Measurements from ENCODE around the gene LRMDA. TPM values are rescaled to one million over a fixed set of nuclear protein-coding genes. Genes with fewer than 3 reads are reported as not detected.
"Not testable (repeated sequence)": the region's sequence is repeated elsewhere in the genome, so short reads cannot be mapped to it uniquely, and the experiment has no call there.

The LRMDA gene
- total RNA-seq, 2 donors from 2014 or later: not detected

DNA sequence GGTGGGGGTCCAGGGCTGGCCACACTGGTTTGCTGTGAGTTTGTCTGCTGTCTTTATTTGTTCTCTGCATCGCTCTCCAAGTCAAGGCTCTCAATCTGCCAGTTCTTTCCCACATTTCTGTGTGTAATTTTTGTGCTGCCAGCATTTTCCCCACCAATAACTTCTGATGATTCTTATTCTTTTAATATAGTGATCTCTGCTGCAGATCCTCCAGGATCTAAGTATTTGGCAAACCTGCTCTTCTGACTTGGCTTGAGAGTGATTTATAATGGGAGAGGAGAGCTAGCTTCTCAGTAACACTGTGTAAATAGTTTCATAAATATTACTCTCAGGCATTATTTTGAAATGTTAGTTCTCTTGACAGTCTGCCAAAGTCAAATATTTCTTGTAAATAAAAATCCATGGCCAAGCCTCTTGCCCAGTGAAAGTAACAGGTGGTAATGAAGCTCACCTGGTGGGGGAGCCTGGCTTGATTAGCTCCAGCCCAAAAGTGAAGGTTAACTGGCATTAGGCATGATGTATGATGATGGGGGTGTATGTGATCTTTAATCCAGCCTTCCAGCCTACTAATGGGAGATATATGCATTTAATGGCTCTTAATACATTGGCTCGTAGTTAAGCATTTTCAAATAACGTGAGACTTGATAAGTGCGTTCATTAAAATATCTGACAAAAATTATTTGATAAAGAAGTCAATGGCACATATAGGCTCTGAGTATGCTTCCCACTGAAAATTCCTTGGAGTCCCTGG is 1150.3 kb downstream of the LRMDA start:
- no peak overlapping the region for H3K27ac Mint-ChIP-seq
- H3K36me3 Mint-ChIP-seq: no peaks in the 10 kb centered on the region
- ATAC-seq: no peak
- DNase-seq (ENCODE audit: low spot score in 2 of 2): no peak
- peaks cover 0 to 18% of the 10 kb centered on the region in 2 donors for H3K9me3 Mint-ChIP-seq

DNA sequence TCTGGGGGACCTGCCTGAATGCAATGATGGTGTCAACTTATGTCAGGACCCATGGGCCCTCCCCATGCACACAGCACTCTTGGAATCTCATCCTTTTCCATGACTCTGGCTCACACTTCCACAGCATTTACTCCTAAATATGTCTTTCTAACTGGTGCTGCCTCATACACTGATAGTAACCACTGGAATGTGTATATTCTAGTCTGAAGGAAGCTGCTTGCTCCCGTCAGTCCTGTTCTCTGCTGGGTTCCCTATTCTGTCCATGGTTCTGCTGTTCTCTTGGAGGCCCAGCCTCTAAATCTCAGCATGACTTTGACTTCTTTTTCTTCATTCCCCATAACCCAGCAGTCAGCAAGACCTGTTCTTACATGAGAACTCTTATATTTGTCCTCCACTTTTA is 1151.1 kb downstream of the LRMDA start:
- H3K36me3 Mint-ChIP-seq: no peaks in the 10 kb centered on the region
- no peak overlapping the region for H3K27ac Mint-ChIP-seq
- ATAC-seq (no peak), DNase-seq (ENCODE audit: low spot score in 2 of 2) (no peak)
- peaks cover 0 to 18% of the 10 kb centered on the region in 2 donors for H3K9me3 Mint-ChIP-seq

DNA sequence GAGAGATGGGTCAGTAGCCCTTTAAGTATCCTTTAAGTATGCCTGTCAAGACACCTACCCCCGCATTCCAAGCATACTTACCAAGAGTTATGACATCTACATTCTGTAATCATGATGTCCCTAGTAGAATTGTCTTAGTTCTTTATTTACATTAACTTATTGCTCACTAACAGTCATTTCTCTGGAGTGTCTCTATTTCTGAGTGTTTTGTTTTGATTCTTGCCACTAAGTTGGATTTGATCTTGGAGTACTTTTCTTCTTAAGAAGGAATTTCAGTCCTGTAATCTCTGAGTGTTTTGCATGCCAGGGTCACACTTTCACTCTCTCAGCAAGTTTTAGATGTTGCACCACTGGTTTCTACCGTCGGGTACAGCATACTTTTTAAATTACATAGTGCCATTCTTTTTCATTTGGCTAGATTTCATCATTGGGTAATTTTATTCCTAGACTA is 1152.3 kb downstream of the LRMDA start:
- H3K27ac Mint-ChIP-seq: no peak overlapping the region
- DNase-seq (ENCODE audit: low spot score in 2 of 2) (no peak), ATAC-seq (no peak)
- no peaks in the 10 kb centered on the region for H3K36me3 Mint-ChIP-seq
- peaks cover 0 to 17% of the 10 kb centered on the region in 2 donors for H3K9me3 Mint-ChIP-seq

DNA sequence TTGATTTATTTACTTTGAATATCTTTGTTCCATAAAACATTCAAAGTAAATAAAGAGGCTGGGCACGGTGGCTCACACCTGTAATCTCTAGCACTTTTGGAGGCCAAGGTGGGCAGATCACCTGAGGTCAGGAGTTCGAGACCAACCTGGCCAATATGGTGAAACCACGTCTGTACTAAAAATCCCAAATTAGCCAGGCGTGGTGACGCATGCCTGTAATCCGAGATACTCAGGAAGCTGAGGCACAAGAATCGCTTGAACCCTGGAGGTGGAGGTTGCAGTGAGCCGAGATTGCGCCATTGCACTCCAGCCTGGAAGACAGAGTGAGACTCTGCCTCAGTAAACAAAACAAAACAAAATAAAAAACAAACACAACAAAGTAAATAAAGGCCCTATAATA is 1153.0 kb downstream of the LRMDA start:
- not testable (repeated sequence) for H3K27ac Mint-ChIP-seq; H3K36me3 Mint-ChIP-seq; DNase-seq (ENCODE audit: low spot score in 2 of 2); ATAC-seq
- peaks cover 0 to 12% of the 10 kb centered on the region in 2 donors for H3K9me3 Mint-ChIP-seq

Other genes starting within 250 kb of the LRMDA start
- 100 to 1,000 TPM; 192 to 271 TPM for gene VDAC2, start 220.8 kb upstream of the LRMDA start, total RNA-seq
- gene COMTD1, start 195.7 kb upstream of the LRMDA start, total RNA-seq: 10 to 100 TPM; 34.7 to 40.1 TPM
- under 1 TPM; 0.16 to 0.93 TPM for gene ZNF503, start 29.9 kb upstream of the LRMDA start, total RNA-seq